Lung (tissue), 12 donors: ENCODE data around the gene ZMYND19. TPM values are rescaled to one million over a fixed set of nuclear protein-coding genes. Genes with fewer than 3 reads are reported as not detected.
"Not testable (repeated sequence)": the region's sequence is repeated elsewhere in the genome, so short reads cannot be mapped to it uniquely, and the experiment has no call there.

Experiments used
- ATAC-seq: fragments of 200-7000 bp; cut with Tn5 transposase; one replicate; pipeline ENCODE4 v1.9.1; 2020; ENCODE audit warnings: moderate number of reproducible peaks; ENCODE audit not compliant: insufficient read depth, low FRiP score
- DNase-seq, 3 donors: peaks; one replicate each; pipeline ENCODE4 v3.0.0-alpha.2; 2013 to 2017
- H3K27ac ChIP-seq, 2 donors: one replicate each; pipeline ENCODE4 v1.5.1; 2013; ENCODE audit warnings: mild to moderate bottlenecking in 2 of 2, moderate library complexity in 2 of 2, control low read depth in 1 of 2, inconsistent platforms in 1 of 2, low read depth in 1 of 2, low read length in 1 of 2
- H3K27me3 ChIP-seq, 3 donors: one replicate each; pipeline ENCODE4 v1.5.1; 2013; ENCODE audit warnings: low read length in 2 of 3; ENCODE audit not compliant: control insufficient read depth in 3 of 3, insufficient read depth in 3 of 3
- H3K36me3 ChIP-seq, 4 donors: one replicate each; pipeline ENCODE4 v1.5.1; 2013; ENCODE audit warnings: low read length in 4 of 4, mild to moderate bottlenecking in 1 of 4, moderate library complexity in 1 of 4; ENCODE audit not compliant: control insufficient read depth in 4 of 4, insufficient read depth in 4 of 4
- H3K4me1 ChIP-seq, 5 donors: one replicate each; pipeline ENCODE4 v1.5.1; 2013; ENCODE audit warnings: low read length in 5 of 5, mild to moderate bottlenecking in 2 of 5, moderate library complexity in 1 of 5; ENCODE audit not compliant: control insufficient read depth in 5 of 5, insufficient read depth in 5 of 5
- H3K4me3 ChIP-seq: one replicate; pipeline ENCODE4 v1.5.1; 2013; ENCODE audit warnings: mild to moderate bottlenecking, control low read depth, moderate library complexity
- H3K9ac ChIP-seq, 2 donors: one replicate each; pipeline ENCODE4 v1.5.1; 2013; ENCODE audit warnings: low read length in 2 of 2, control low read depth in 1 of 2; ENCODE audit not compliant: insufficient read depth in 1 of 2
- H3K9me3 ChIP-seq, 4 donors: one replicate each; pipeline ENCODE4 v1.5.1; 2013; ENCODE audit warnings: low read length in 3 of 4, mild to moderate bottlenecking in 1 of 4, moderate library complexity in 1 of 4; ENCODE audit not compliant: control insufficient read depth in 4 of 4, insufficient read depth in 3 of 4
- CTCF ChIP-seq: IDR thresholded peaks from 2 replicates; pipeline ENCODE4 v1.5.1; 2012; ENCODE audit warnings: mild to moderate bottlenecking; ENCODE audit errors: control extremely low read depth, extremely low read depth
- WGBS, 2 donors: extraction: QIAGEN DNeasy Blood & Tissue Kit; methylation state at CpG; one replicate each; pipeline ENCODE4 v1.1.7; 2013; 5-methylcytosine and 5-hydroxymethylcytosine counted together
- polyA plus RNA-seq, 2 donors: library from polyadenylated mRNA; stranded (reverse); fragments of 200-250 nt; gene quantifications; one replicate each; pipeline ENCODE4 v1.2.1, GENCODE V29; 2013
- total RNA-seq, 2 donors: library from RNA; depleted of rRNA in 1 of 2; stranded (reverse); fragments of >200 nt in 1 of 2; gene quantifications; one replicate each; pipeline ENCODE4 v1.2.1, GENCODE V29; 2014 to 2021
- donor health status: control.
- donor health status: control.
- donor health status: Bipolar disorder and iron deficiency.
- donor health status: healthy.
- donor health status: DM: yes; HTN: yes; CAD: no.

ZMYND19 gene
- total and polyA plus RNA-seq, 4 donors, result 11.4 to 29.1 (median 20.5) TPM

- Histone ChIP-seq H3K9me3 (no peaks in the 10 kb centered on the region), H3K4me3 (no peak overlapping the region), H3K36me3 (peaks cover 0 to 8% (median 0%) of the 10 kb centered on the region in 4 donors), H3K27ac (no peak overlapping the region), H3K9ac (no peak overlapping the region), H3K27me3 (no peaks in the 10 kb centered on the region), H3K4me1 (peaks cover 0 to 4% (median 0%) of the 10 kb centered on the region in 5 donors)
- ATAC-seq, result no peak
- TF ChIP-seq CTCF, result no peak
- DNase-seq, result no peak
- WGBS, 2 donors, result 93 to 97% methylated on average over 25 of the region's 25 CpGs
These were observed 46.9 kb downstream of the ZMYND19 start for GRCh38 chr9:137543237-137543963.

GRCh38 chr9:137542486-137542885, 47.8 kb downstream of the ZMYND19 start:
- TF ChIP-seq CTCF, result no peak

GRCh38 chr9:137540536-137540935, 49.8 kb downstream of the ZMYND19 start:
- H3K4me3 ChIP-seq, result no peak overlapping the region
- H3K27ac ChIP-seq, result no peak overlapping the region
- H3K4me1 ChIP-seq, result peaks cover 0 to 4% (median 0%) of the 10 kb centered on the region in 5 donors
- DNase-seq, result no peak
- H3K36me3 ChIP-seq, result peaks cover 0 to 8% (median 0%) of the 10 kb centered on the region in 4 donors
- no peak overlapping the region for H3K9ac ChIP-seq
- no peaks in the 10 kb centered on the region for H3K27me3 ChIP-seq
- no peak for ATAC-seq
- WGBS, 2 donors, result 92 to 94% methylated on average over 18 of the region's 18 CpGs
- no peak for TF ChIP-seq CTCF
- no peaks in the 10 kb centered on the region for H3K9me3 ChIP-seq

More at GRCh38 chr9:137542486-137542885, 47.8 kb downstream of the ZMYND19 start:
- H3K27me3 ChIP-seq, result no peaks in the 10 kb centered on the region
- peaks cover 0 to 4% (median 0%) of the 10 kb centered on the region in 5 donors for H3K4me1 ChIP-seq
- no peak overlapping the region for H3K27ac ChIP-seq
- H3K4me3 ChIP-seq, result no peak overlapping the region
- no peak overlapping the region for H3K9ac ChIP-seq
- peaks cover 0 to 8% (median 0%) of the 10 kb centered on the region in 4 donors for H3K36me3 ChIP-seq
- no peaks in the 10 kb centered on the region for H3K9me3 ChIP-seq
- DNase-seq (no peak), ATAC-seq (no peak)
- 93 to 94% methylated on average over 20 of the region's 20 CpGs for WGBS, 2 donors

GRCh38 chr9:137538058-137538457, 52.3 kb downstream of the ZMYND19 start:
- DNase-seq (no peak), ATAC-seq (no peak)
- no peak for TF ChIP-seq CTCF
- Histone ChIP-seq H3K27ac (no peak overlapping the region), H3K27me3 (no peaks in the 10 kb centered on the region), H3K9ac (no peak overlapping the region), H3K4me3 (no peak overlapping the region), H3K36me3 (peaks cover 0 to 6% (median 0%) of the 10 kb centered on the region in 4 donors), H3K9me3 (no peaks in the 10 kb centered on the region), H3K4me1 (no peaks in the 10 kb centered on the region)
- WGBS, 2 donors, result 96 to 99% methylated on average over 16 of the region's 16 CpGs

GRCh38 chr9:137536594-137537131, 53.6 kb downstream of the ZMYND19 start:
- H3K9me3 ChIP-seq, H3K4me1 ChIP-seq, H3K27me3 ChIP-seq, H3K4me3 ChIP-seq, ATAC-seq, DNase-seq, H3K9ac ChIP-seq, H3K36me3 ChIP-seq, H3K27ac ChIP-seq: not testable (repeated sequence)
- WGBS, 2 donors, result 30 to 47% methylated on average over 16 of the region's 16 CpGs
